DND-41 (cell line): ENCODE results near the gene RBFOX1.

ENCODE experiments used
- ATAC-seq: fragments of 200-7000 bp; cut with Tn5 transposase; 3 replicates; pipeline ENCODE4 v1.9.1; 2021; ENCODE audit warnings: low read depth; ENCODE audit not compliant: insufficient read depth
- DNase-seq: peaks from one replicate; pipeline ENCODE4 v3.0.0-alpha.2; 2020
- H2AFZ ChIP-seq: 2 replicates; pipeline ENCODE4 v1.6.0; 2012; ENCODE audit warnings: low read depth, low read length
- H3K27ac ChIP-seq: 2 replicates; pipeline ENCODE4 v1.5.1; 2012; ENCODE audit warnings: low read length, inconsistent platforms
- H3K27me3 ChIP-seq: fragments of 200-600 bp; sonication (generic); 2 replicates; pipeline ENCODE4 v1.6.0; 2012; ENCODE audit warnings: low read length, mild to moderate bottlenecking, inconsistent platforms; ENCODE audit not compliant: insufficient read depth, poor library complexity
- H3K36me3 ChIP-seq: 2 replicates; pipeline ENCODE4 v1.5.1; 2012; ENCODE audit warnings: low read length, inconsistent platforms; ENCODE audit not compliant: insufficient read depth
- H3K4me1 ChIP-seq: 2 replicates; pipeline ENCODE4 v1.5.1; 2012; ENCODE audit warnings: mild to moderate bottlenecking, low read length; ENCODE audit not compliant: insufficient read depth
- H3K4me2 ChIP-seq: 2 replicates; pipeline ENCODE4 v1.6.0; 2012; ENCODE audit warnings: mild to moderate bottlenecking, moderate library complexity, low read length, inconsistent platforms; ENCODE audit not compliant: insufficient read depth
- H3K4me3 ChIP-seq, 2 experiments: fragments of 200-600 bp in 1 of 2; shearing (Covaris generic) in 1 of 2; 2 replicates each; pipeline ENCODE4 v1.5.1; 2012 to 2016; ENCODE audit warnings: inconsistent platforms in 2 of 2, low read length in 2 of 2, mild to moderate bottlenecking in 2 of 2, low read depth in 1 of 2, moderate library complexity in 1 of 2
- H3K79me2 ChIP-seq: 2 replicates; pipeline ENCODE4 v1.6.0; 2012; ENCODE audit warnings: low read length, inconsistent platforms; ENCODE audit not compliant: insufficient read depth
- H3K9ac ChIP-seq: 2 replicates; pipeline ENCODE4 v1.6.0; 2012; ENCODE audit warnings: low read depth, mild to moderate bottlenecking, inconsistent platforms, low read length, moderate library complexity
- H3K9me3 ChIP-seq: 2 replicates; pipeline ENCODE4 v1.5.1; 2012; ENCODE audit warnings: low read length, moderate library complexity, mild to moderate bottlenecking, inconsistent platforms; ENCODE audit not compliant: insufficient read depth, severe bottlenecking
- H4K20me1 ChIP-seq: 2 replicates; pipeline ENCODE4 v1.6.0; 2012; ENCODE audit warnings: low read length; ENCODE audit not compliant: insufficient read depth
- EZH2 ChIP-seq: IDR thresholded peaks from 3 replicates; pipeline ENCODE4 v1.6.1; 2012; ENCODE audit warnings: borderline replicate concordance, low read depth, mild to moderate bottlenecking, moderate library complexity, low read length, inconsistent platforms; ENCODE audit not compliant: severe bottlenecking
- TF ChIP-seq, protein P1 (sequence below): IDR thresholded peaks from 2 replicates; pipeline ENCODE4 v1.5.1; 2012; ENCODE audit warnings: borderline replicate concordance, low read length, moderate library complexity, mild to moderate bottlenecking; ENCODE audit not compliant: poor library complexity, severe bottlenecking; ENCODE audit errors: extremely low read depth

Gene RBFOX1

DNA sequence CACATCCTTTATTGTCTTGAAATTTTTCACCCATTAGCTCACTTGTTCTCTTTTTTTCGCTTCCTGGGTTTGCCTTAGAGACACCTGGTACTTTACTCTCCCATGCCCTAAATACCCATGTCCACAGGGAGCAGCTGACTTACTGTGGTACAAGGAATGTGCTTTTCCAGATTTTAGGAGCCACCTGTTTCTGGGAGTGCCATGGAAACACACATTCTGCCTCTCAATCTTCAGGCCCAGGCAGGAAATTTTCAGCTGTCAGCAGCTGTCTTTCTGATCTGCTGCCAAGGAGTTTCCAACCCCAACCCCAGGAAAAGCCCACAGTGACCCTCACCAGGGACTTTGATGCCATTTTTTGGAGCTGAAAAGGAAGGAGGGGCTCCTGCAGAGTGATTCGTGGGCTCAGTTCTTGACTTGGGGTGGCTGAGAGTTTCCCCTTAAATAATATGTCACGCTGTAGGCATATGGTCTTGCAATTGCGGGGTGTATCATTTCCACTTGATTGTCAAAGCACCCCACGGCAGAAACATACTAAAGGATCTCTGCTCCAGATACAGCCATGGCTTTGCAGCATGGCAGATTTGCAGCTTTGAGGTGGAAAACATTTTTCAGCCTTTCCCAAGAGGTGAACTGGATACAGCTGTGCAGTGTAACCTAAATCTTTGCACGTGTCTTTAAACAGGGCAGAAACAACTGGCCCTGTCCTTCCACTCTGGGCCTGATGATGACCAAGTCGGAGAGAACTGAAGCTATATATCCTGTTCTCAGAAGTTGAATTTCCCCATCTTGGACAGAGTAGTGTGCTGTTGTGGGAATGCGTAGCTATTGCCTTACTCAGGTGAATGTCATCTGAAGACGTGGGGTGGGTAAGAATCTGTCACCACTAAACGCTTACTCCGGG is 19.2 kb downstream of the RBFOX1 start:
- TF ChIP-seq EZH2 = no peak
- TF ChIP-seq, protein P1, sequence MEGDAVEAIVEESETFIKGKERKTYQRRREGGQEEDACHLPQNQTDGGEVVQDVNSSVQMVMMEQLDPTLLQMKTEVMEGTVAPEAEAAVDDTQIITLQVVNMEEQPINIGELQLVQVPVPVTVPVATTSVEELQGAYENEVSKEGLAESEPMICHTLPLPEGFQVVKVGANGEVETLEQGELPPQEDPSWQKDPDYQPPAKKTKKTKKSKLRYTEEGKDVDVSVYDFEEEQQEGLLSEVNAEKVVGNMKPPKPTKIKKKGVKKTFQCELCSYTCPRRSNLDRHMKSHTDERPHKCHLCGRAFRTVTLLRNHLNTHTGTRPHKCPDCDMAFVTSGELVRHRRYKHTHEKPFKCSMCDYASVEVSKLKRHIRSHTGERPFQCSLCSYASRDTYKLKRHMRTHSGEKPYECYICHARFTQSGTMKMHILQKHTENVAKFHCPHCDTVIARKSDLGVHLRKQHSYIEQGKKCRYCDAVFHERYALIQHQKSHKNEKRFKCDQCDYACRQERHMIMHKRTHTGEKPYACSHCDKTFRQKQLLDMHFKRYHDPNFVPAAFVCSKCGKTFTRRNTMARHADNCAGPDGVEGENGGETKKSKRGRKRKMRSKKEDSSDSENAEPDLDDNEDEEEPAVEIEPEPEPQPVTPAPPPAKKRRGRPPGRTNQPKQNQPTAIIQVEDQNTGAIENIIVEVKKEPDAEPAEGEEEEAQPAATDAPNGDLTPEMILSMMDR = no peak
- no peak overlapping the region for H2AFZ ChIP-seq
- no peak overlapping the region for H3K4me3 ChIP-seq
- DNase-seq (no peak), ATAC-seq (no peak)
- no peak overlapping the region for H3K27ac ChIP-seq
- no peaks in the 10 kb centered on the region for H3K36me3 ChIP-seq
- no peak overlapping the region for H3K4me2 ChIP-seq
- no peaks in the 10 kb centered on the region for H3K4me1 ChIP-seq
- no peak overlapping the region for H3K9ac ChIP-seq
- H3K27me3 ChIP-seq = no peaks in the 10 kb centered on the region
- H3K79me2 ChIP-seq = no peaks in the 10 kb centered on the region
- no peaks in the 10 kb centered on the region for H4K20me1 ChIP-seq
- H3K9me3 ChIP-seq = no peaks in the 10 kb centered on the region

DNA sequence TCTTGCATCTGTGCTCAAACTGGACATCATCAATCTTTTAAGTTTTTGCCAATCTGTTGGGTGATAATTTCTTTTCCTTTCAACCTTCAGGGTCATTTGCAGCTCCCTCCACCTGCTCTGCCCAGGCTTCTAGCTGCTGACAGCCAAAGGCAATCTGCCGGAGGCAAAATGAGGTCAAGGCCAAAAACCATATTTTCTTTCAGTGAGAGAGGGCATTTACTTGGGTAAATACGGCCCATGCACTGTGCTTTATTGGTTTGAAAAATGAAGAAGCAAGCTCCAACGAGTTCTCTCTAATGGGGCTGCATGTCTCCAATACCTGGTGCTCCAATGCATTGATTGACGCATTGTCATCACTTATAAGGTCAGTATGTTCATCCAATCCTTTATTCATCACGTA is 23.1 kb downstream of the RBFOX1 start:
- Histone ChIP-seq H3K4me3 (no peak overlapping the region), H3K4me2 (no peak overlapping the region), H3K27ac (no peak overlapping the region), H3K9ac (no peak overlapping the region), H3K9me3 (no peaks in the 10 kb centered on the region), H3K4me1 (no peaks in the 10 kb centered on the region), H3K79me2 (no peaks in the 10 kb centered on the region), H4K20me1 (no peaks in the 10 kb centered on the region), H3K36me3 (no peaks in the 10 kb centered on the region), H3K27me3 (no peaks in the 10 kb centered on the region), H2AFZ (no peak overlapping the region)
- no peak for ATAC-seq
- no peak for DNase-seq
- TF ChIP-seq, protein P1 = no peak
- no peak for TF ChIP-seq EZH2

DNA sequence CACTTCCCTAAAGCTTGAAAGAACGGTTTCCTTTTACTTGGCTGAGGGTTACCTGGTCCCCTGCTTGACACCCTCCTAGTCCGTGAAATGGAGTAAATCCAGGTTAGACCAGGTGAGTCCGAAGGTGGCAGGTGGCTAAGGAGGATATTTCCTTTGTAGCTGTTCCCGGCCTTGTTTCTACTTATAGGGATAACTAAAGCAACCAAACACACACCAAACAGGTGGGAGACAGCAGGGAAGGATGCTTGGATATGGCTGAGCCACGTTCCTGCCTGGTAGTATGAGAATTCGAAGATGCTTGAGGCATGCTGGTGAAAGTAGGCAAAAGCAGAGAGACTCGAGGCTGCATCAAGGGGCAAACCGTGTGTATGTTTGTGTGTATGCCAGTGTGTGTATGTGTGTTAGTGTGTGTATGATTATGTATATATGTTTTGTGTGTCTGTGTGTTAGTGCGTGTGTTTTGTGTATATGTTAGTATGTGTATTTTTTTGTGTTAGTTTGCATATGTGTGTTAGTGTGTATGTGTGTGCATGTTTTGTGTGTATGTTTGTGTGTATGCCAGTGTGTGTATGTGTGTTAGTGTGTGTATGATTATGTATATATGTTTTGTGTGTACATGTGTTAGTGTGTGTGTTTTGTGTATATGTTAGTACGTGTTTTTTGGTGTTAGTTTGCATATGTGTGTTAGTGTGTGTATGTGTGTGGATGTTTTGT is 28.9 kb downstream of the RBFOX1 start:
- DNase-seq = no peak

More for the DNA sequence above, 28.9 kb downstream of the RBFOX1 start:
- Histone ChIP-seq H3K9me3 (no peaks in the 10 kb centered on the region), H3K9ac (no peak overlapping the region), H4K20me1 (no peaks in the 10 kb centered on the region), H2AFZ (no peak overlapping the region), H3K27me3 (no peaks in the 10 kb centered on the region), H3K4me2 (no peak overlapping the region), H3K36me3 (no peaks in the 10 kb centered on the region), H3K79me2 (no peaks in the 10 kb centered on the region), H3K4me3 (no peak overlapping the region), H3K4me1 (no peaks in the 10 kb centered on the region), H3K27ac (no peak overlapping the region)
- no peak for TF ChIP-seq EZH2
- TF ChIP-seq, protein P1 = no peak
- ATAC-seq = no peak
